ENCODE results near the gene ADD3. TPM values are rescaled to one million over a fixed set of nuclear protein-coding genes. Genes with fewer than 3 reads are reported as not detected.

ADD3 gene
- total and polyA plus RNA-seq, 10 of the 15 experiments (the other 5 are each of a cell fraction or from before 2014, with no cell fraction given): 27.3 to 129 (median 67.8) TPM

DNA sequence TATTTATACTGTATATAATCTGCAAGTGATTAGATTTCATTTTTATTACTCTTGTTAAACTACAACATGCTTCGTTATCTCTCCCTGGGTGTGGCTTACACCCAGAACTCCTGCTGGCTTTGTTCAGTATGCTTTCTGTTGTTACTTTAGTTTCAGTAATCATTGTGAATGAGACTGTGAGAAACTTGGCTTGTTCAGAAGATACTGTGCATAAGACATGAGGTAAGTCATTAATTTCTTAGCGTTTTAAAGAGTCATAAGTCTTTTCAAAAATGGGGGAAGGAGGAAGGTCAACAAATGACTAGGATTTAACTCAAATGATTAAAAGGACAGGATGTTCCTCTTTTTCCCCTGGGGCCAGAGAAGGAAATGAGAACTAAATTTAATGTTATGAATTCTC lies 11.6 kb upstream of the ADD3 start (continued):
- TF ChIP-seq BMI1 (IDR thresholded peaks at IDR 0.05; ENCODE audit: borderline replicate concordance): no peak
- no peak for TF ChIP-seq POLR2A (IDR thresholded peaks at IDR 0.05; ENCODE audit: low read depth, low read length)
- TF ChIP-seq NFYA (IDR thresholded peaks at IDR 0.05; ENCODE audit: borderline replicate concordance, low read depth, low read length): no peak
- TF ChIP-seq MEF2B (IDR thresholded peaks at IDR 0.05; ENCODE audit: partially characterized antibody, poor library complexity, severe bottlenecking): peak; percentile 86
- no peak for TF ChIP-seq ESRRA (IDR thresholded peaks at IDR 0.05; ENCODE audit: low read length)
- no peak for TF ChIP-seq SREBF1 (IDR thresholded peaks at IDR 0.05; ENCODE audit: low read length)
- no peak for TF ChIP-seq ETV6 (conservative IDR thresholded peaks at IDR 0.05 in 1 of 2, IDR thresholded peaks at IDR 0.05 in 1 of 2; ENCODE audit: borderline replicate concordance in 1 of 2, low read depth in 1 of 2)
- TF ChIP-seq, protein P1, sequence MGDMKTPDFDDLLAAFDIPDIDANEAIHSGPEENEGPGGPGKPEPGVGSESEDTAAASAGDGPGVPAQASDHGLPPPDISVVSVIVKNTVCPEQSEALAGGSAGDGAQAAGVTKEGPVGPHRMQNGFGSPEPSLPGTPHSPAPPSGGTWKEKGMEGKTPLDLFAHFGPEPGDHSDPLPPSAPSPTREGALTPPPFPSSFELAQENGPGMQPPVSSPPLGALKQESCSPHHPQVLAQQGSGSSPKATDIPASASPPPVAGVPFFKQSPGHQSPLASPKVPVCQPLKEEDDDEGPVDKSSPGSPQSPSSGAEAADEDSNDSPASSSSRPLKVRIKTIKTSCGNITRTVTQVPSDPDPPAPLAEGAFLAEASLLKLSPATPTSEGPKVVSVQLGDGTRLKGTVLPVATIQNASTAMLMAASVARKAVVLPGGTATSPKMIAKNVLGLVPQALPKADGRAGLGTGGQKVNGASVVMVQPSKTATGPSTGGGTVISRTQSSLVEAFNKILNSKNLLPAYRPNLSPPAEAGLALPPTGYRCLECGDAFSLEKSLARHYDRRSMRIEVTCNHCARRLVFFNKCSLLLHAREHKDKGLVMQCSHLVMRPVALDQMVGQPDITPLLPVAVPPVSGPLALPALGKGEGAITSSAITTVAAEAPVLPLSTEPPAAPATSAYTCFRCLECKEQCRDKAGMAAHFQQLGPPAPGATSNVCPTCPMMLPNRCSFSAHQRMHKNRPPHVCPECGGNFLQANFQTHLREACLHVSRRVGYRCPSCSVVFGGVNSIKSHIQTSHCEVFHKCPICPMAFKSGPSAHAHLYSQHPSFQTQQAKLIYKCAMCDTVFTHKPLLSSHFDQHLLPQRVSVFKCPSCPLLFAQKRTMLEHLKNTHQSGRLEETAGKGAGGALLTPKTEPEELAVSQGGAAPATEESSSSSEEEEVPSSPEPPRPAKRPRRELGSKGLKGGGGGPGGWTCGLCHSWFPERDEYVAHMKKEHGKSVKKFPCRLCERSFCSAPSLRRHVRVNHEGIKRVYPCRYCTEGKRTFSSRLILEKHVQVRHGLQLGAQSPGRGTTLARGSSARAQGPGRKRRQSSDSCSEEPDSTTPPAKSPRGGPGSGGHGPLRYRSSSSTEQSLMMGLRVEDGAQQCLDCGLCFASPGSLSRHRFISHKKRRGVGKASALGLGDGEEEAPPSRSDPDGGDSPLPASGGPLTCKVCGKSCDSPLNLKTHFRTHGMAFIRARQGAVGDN (IDR thresholded peaks at IDR 0.05): no peak
- peak; percentile 32 to 40; a peak in 2 of 4 replicates for TF ChIP-seq IKZF2 (IDR thresholded peaks at IDR 0.05)
- TF ChIP-seq, protein P2, sequence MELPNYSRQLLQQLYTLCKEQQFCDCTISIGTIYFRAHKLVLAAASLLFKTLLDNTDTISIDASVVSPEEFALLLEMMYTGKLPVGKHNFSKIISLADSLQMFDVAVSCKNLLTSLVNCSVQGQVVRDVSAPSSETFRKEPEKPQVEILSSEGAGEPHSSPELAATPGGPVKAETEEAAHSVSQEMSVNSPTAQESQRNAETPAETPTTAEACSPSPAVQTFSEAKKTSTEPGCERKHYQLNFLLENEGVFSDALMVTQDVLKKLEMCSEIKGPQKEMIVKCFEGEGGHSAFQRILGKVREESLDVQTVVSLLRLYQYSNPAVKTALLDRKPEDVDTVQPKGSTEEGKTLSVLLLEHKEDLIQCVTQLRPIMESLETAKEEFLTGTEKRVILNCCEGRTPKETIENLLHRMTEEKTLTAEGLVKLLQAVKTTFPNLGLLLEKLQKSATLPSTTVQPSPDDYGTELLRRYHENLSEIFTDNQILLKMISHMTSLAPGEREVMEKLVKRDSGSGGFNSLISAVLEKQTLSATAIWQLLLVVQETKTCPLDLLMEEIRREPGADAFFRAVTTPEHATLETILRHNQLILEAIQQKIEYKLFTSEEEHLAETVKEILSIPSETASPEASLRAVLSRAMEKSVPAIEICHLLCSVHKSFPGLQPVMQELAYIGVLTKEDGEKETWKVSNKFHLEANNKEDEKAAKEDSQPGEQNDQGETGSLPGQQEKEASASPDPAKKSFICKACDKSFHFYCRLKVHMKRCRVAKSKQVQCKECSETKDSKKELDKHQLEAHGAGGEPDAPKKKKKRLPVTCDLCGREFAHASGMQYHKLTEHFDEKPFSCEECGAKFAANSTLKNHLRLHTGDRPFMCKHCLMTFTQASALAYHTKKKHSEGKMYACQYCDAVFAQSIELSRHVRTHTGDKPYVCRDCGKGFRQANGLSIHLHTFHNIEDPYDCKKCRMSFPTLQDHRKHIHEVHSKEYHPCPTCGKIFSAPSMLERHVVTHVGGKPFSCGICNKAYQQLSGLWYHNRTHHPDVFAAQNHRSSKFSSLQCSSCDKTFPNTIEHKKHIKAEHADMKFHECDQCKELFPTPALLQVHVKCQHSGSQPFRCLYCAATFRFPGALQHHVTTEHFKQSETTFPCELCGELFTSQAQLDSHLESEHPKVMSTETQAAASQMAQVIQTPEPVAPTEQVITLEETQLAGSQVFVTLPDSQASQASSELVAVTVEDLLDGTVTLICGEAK (IDR thresholded peaks at IDR 0.05; ENCODE audit: borderline replicate concordance): no peak
- no peak for TF ChIP-seq NR2F1 (conservative IDR thresholded peaks at IDR 0.05)
- TF ChIP-seq MTA2 (IDR thresholded peaks at IDR 0.05; ENCODE audit: low read depth): peak; percentile 69
- peak; percentile 61 for TF ChIP-seq NFIC (IDR thresholded peaks at IDR 0.05; ENCODE audit: low read depth, low read length)
- TF ChIP-seq RB1 (IDR thresholded peaks at IDR 0.05; ENCODE audit: borderline replicate concordance): no peak
- no peak for TF ChIP-seq CHD2 (IDR thresholded peaks at IDR 0.05; ENCODE audit: borderline replicate concordance, low read depth, low read length)
- no peak for TF ChIP-seq KDM1A (IDR thresholded peaks at IDR 0.05; ENCODE audit: borderline replicate concordance)
- TF ChIP-seq KAT2A (conservative IDR thresholded peaks at IDR 0.05; ENCODE audit: control insufficient read depth, low read depth, low read length): no peak
- TF ChIP-seq CHD1 (IDR thresholded peaks at IDR 0.05; ENCODE audit: low read depth, low read length): no peak
- TF ChIP-seq HDAC6 (IDR thresholded peaks at IDR 0.05; ENCODE audit: unreplicated experiment): no peak

All from GM12878 (cell line).